Left lung (tissue), 10 donors: ENCODE measurements around the gene HK2. TPM values are rescaled to one million over a fixed set of nuclear protein-coding genes. Genes with fewer than 3 reads are reported as not detected.
A peak's percentile ranks its signal among the peaks of the same experiment; 100 is the strongest.
"Not testable (repeated sequence)": the region's sequence is repeated elsewhere in the genome, so short reads cannot be mapped to it uniquely, and the experiment has no call there.

ENCODE experiments used
- ATAC-seq: fragments of 200-7000 bp; cut with Tn5 transposase; one replicate; pipeline ENCODE4 v1.9.1; 2020; ENCODE audit warnings: moderate library complexity
- DNase-seq, 4 donors: peaks; one replicate each; pipeline ENCODE4 v3.0.0-alpha.2; 2013 to 2020
- H3K27ac ChIP-seq, 2 donors: fragments of 200-600 bp; sonication (generic) in 1 of 2; one replicate each; pipeline versions ENCODE4 v1.5.0 to v1.8.0; 2020 to 2021
- H3K27me3 ChIP-seq, 2 donors: fragments of 200-600 bp; sonication (generic) in 1 of 2; one replicate each; pipeline versions ENCODE4 v1.5.0 to v1.8.0; 2020 to 2021
- H3K36me3 ChIP-seq, 2 donors: fragments of 200-600 bp; sonication (generic) in 1 of 2; one replicate each; pipeline versions ENCODE4 v1.5.0 to v1.8.0; 2020 to 2021
- H3K4me1 ChIP-seq, 2 donors: fragments of 200-600 bp; one replicate each; pipeline ENCODE4 v1.8.0; 2021
- H3K4me3 ChIP-seq, 2 donors: fragments of 200-600 bp; sonication (generic) in 1 of 2; one replicate each; pipeline versions ENCODE4 v1.5.0 to v1.8.0; 2020 to 2021; ENCODE audit warnings: mild to moderate bottlenecking in 1 of 2
- H3K9me3 ChIP-seq, 2 donors: fragments of 200-600 bp; sonication (generic) in 1 of 2; one replicate each; pipeline versions ENCODE4 v1.5.0 to v1.8.0; 2020 to 2021
- CTCF ChIP-seq, 2 donors: fragments of 200-600 bp; sonication (generic) in 1 of 2; IDR thresholded peaks; one replicate each; pipeline versions ENCODE4 v1.5.0 to v1.8.0; 2021; ENCODE audit warnings: antibody characterized with exemption in 2 of 2
- intact Hi-C, 2 donors: fragments of 100-400 bp; cut with DNase I; formaldehyde crosslinking; loops; one replicate each; pipeline versions ENCODE4 v1.11.2 to v1.14.2; 2022
- polyA plus RNA-seq, 6 donors: library from polyadenylated mRNA; unstranded; fragments of 120-200 nt; gene quantifications; one replicate each; pipeline ENCODE4 v1.2.1, GENCODE V29; 2013; ENCODE audit not compliant: insufficient read length in 6 of 6
- total RNA-seq, 2 donors: library from RNA; stranded (reverse); fragmentation: NEBNext Ultra II Directional; extraction: Animal tissue kit (Norgen Biotek cat#: 25700); gene quantifications; one replicate each; pipeline ENCODE4 v1.2.1, GENCODE V29; 2021
- donor health status: DM: no; HTN: yes; CAD: no.
- donor health status: DM: no; HTN: no; CAD: no.

Gene HK2
- total and polyA plus RNA-seq, 8 donors, result 2.7 to 55.6 (median 4.6) TPM

DNA sequence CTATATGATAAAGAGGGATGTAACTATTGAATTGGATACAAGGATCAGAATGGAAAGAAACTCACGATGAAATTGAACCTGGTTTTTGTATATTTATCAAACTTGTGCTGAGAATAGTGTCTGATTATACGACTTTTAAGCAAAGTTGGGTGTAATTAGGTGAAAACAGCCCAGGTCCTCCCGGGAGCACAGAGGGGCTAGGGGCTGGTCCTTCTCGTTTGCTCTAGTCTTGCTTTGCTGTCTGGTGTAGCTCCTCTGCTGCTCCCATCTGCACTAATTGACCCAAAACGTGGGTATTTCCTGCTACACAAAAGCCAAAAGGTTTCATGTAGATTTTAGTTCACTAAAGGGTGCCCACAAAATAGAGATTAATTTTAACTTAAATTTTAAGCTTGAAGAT, 58.7 kb downstream of the HK2 start:
- Histone ChIP-seq H3K36me3 (peaks cover 0 to 69% of the 10 kb centered on the region in 2 donors), H3K4me1 (no peaks in the 10 kb centered on the region), H3K4me3 (no peak overlapping the region), H3K9me3 (no peaks in the 10 kb centered on the region), H3K27me3 (no peaks in the 10 kb centered on the region), H3K27ac (no peak overlapping the region)
- TF ChIP-seq CTCF (IDR thresholded peaks at IDR 0.05), result no peak
- ATAC-seq (no peak), DNase-seq (no peak)
- intact Hi-C loops, result no loop called here

- no peak for DNase-seq
- Histone ChIP-seq H3K9me3 (no peaks in the 10 kb centered on the region), H3K27me3 (no peaks in the 10 kb centered on the region), H3K27ac (no peak overlapping the region), H3K4me1 (no peaks in the 10 kb centered on the region), H3K4me3 (no peak overlapping the region), H3K36me3 (peaks cover 0 to 62% of the 10 kb centered on the region in 2 donors)
- ATAC-seq, result no peak
- intact Hi-C loops, result no loop called here
- no peak for TF ChIP-seq CTCF (IDR thresholded peaks at IDR 0.05)
Observed at GRCh38 chr2:74893332-74893731, 59.4 kb downstream of the HK2 start.

DNA sequence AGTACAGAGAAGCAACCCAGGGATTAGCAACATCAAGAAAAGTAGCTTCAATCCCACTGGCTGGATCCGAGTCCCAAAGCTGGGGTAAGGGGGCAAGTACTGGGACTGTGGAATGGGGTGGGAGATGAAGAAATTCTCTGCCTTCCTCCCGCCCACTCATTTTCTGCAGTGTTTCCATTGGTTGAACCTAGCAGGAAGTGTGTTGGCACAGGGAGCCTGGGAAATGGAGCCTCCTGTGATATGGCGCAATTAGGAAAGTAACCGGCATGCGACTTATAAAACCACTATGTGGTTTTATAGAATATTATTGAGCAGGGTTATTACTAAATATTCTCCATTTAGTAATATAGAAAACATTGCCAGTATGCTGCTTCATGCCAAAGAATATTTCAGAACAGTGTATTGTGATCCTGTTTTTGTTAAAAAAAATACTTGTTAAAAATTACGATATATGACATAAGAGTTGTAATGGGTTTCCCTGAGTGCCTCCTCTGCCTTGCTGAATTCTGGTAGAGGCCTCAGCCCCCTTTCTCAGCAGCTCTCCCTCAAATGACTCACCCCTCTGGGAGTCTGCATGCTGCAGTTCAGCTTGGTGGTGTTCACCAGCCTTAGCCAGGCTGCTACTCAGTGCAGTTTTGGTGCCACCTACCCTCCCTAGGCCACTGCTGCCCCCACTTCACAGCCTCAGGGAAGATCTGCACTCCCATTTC, 60.5 kb downstream of the HK2 start:
- H3K27ac ChIP-seq, result no peak overlapping the region
- peaks cover 0 to 51% of the 10 kb centered on the region in 2 donors for H3K36me3 ChIP-seq
- no peaks in the 10 kb centered on the region for H3K4me1 ChIP-seq
- H3K4me3 ChIP-seq, result no peak overlapping the region
- H3K9me3 ChIP-seq, result no peaks in the 10 kb centered on the region
- ATAC-seq (peak; percentile 27), DNase-seq (no peak)
- intact Hi-C loops, result no loop called here
- TF ChIP-seq CTCF (IDR thresholded peaks at IDR 0.05), result no peak
- H3K27me3 ChIP-seq, result no peaks in the 10 kb centered on the region

GRCh38 chr2:74895001-74895400, 61.1 kb downstream of the HK2 start:
- ATAC-seq, result no peak
- H3K4me3 ChIP-seq, result no peak overlapping the region
- no peak for DNase-seq
- intact Hi-C loops, result no loop called here
- H3K36me3 ChIP-seq, result peaks cover 0 to 45% of the 10 kb centered on the region in 2 donors
- TF ChIP-seq CTCF (IDR thresholded peaks at IDR 0.05), result no peak
- H3K27ac ChIP-seq, result no peak overlapping the region
- no peaks in the 10 kb centered on the region for H3K27me3 ChIP-seq
- H3K4me1 ChIP-seq, result no peaks in the 10 kb centered on the region
- H3K9me3 ChIP-seq, result no peaks in the 10 kb centered on the region

- no peaks in the 10 kb centered on the region for H3K27me3 ChIP-seq
- peaks cover 0 to 33% of the 10 kb centered on the region in 2 donors for H3K36me3 ChIP-seq
- no peaks in the 10 kb centered on the region for H3K9me3 ChIP-seq
- DNase-seq (no peak), ATAC-seq (no peak)
- no peak for TF ChIP-seq CTCF (IDR thresholded peaks at IDR 0.05)
- no peak overlapping the region for H3K27ac ChIP-seq
- H3K4me1 ChIP-seq, result no peaks in the 10 kb centered on the region
- intact Hi-C loops, result no loop called here
- H3K4me3 ChIP-seq, result no peak overlapping the region
Observed at GRCh38 chr2:74896232-74896631, 62.3 kb downstream of the HK2 start.

GRCh38 chr2:74900225-74900624, 66.3 kb downstream of the HK2 start:
- H3K27me3 ChIP-seq, H3K4me3 ChIP-seq, ATAC-seq, intact Hi-C loops, H3K4me1 ChIP-seq, H3K36me3 ChIP-seq, H3K9me3 ChIP-seq, H3K27ac ChIP-seq, DNase-seq: not testable (repeated sequence)
